BLaER1 treated with 17β-estradiol and CSF1 and Interleukin-3, amounts not matched to agents 10 nM and 100 nM (cell line): ENCODE data around the gene EIF4G3.
"Not testable (repeated sequence)": the region's sequence is repeated elsewhere in the genome, so short reads cannot be mapped to it uniquely, and the experiment has no call there.

ENCODE experiments used
- H3K27ac ChIP-seq, 11 experiments: shearing (Covaris generic); formaldehyde crosslinking; 2 replicates each; pipeline ENCODE4 v1.8.1; 2022
- H3K27me3 ChIP-seq, 11 experiments: shearing (Covaris generic); formaldehyde crosslinking; 2 replicates each; pipeline ENCODE4 v1.8.1; 2022
- H3K36me3 ChIP-seq, 11 experiments: shearing (Covaris generic); formaldehyde crosslinking; 2 replicates each; pipeline ENCODE4 v1.8.1; 2022
- H3K4me1 ChIP-seq, 10 experiments: shearing (Covaris generic); formaldehyde crosslinking; 2 replicates each; pipeline ENCODE4 v1.8.1; 2022
- H3K4me2 ChIP-seq, 11 experiments: shearing (Covaris generic); formaldehyde crosslinking; 2 replicates each; pipeline ENCODE4 v1.8.1; 2022
- H3K4me3 ChIP-seq, 10 experiments: shearing (Covaris generic); formaldehyde crosslinking; 2 replicates each; pipeline ENCODE4 v1.8.1; 2022
- H3K9ac ChIP-seq, 11 experiments: shearing (Covaris generic); formaldehyde crosslinking; 2 replicates each; pipeline ENCODE4 v1.8.1; 2022
- H3K9me3 ChIP-seq, 11 experiments: shearing (Covaris generic); formaldehyde crosslinking; replicated peaks in 1 of 11; 2 replicates each; pipeline ENCODE4 v1.8.1; 2022
- H4K20me1 ChIP-seq, 11 experiments: shearing (Covaris generic); formaldehyde crosslinking; 2 replicates each; pipeline ENCODE4 v1.8.1; 2022
- Cebpa-rat ChIP-seq, 11 experiments: shearing (Covaris generic); IDR thresholded peaks; 2 replicates each; pipeline ENCODE4 v1.8.1; 2022

The EIF4G3 gene

GRCh38 chr1:21189421-21189820, 12.7 kb upstream of the EIF4G3 start:
- Histone ChIP-seq H3K4me2 (no peak overlapping the region), H3K9me3 (peaks cover 0 to 4% (median 0%) of the 10 kb centered on the region in 11 experiments; a peak in 2 of 22 replicates), H3K36me3 (no peaks in the 10 kb centered on the region), H3K27ac (no peak overlapping the region), H3K4me1 (peaks cover 5 to 27% (median 9%) of the 10 kb centered on the region in 10 experiments), H3K4me3 (no peak overlapping the region), H4K20me1 (no peaks in the 10 kb centered on the region), H3K27me3 (no peaks in the 10 kb centered on the region), H3K9ac (no peak overlapping the region)
- TF ChIP-seq Cebpa-rat (IDR thresholded peaks at IDR 0.05): no peak

GRCh38 chr1:21188235-21188634, 11.5 kb upstream of the EIF4G3 start:
- H3K4me1 ChIP-seq: peaks cover 16 to 39% (median 20%) of the 10 kb centered on the region in 10 experiments
- H3K36me3 ChIP-seq: no peaks in the 10 kb centered on the region
- H3K4me3 ChIP-seq: no peak overlapping the region
- H3K9me3 ChIP-seq: peaks cover 0 to 4% (median 0%) of the 10 kb centered on the region in 11 experiments; a peak in 2 of 22 replicates
- H3K27me3 ChIP-seq: no peaks in the 10 kb centered on the region
- H3K27ac ChIP-seq: no peak overlapping the region
- no peak for TF ChIP-seq Cebpa-rat (IDR thresholded peaks at IDR 0.05)
- no peak overlapping the region for H3K9ac ChIP-seq
- no peak overlapping the region for H3K4me2 ChIP-seq
- H4K20me1 ChIP-seq: no peaks in the 10 kb centered on the region

- no peak overlapping the region for H3K27ac ChIP-seq
- no peaks in the 10 kb centered on the region for H4K20me1 ChIP-seq
- peaks cover 0 to 4% (median 0%) of the 10 kb centered on the region in 11 experiments; a peak in 2 of 22 replicates for H3K9me3 ChIP-seq
- H3K4me2 ChIP-seq: peak overlapping the region in 7 of 11 experiments; percentile 56 to 85 (median 75); a peak in 11 of 22 replicates
- H3K4me1 ChIP-seq: peaks cover 16 to 49% (median 29%) of the 10 kb centered on the region in 10 experiments
- no peaks in the 10 kb centered on the region for H3K36me3 ChIP-seq
- TF ChIP-seq Cebpa-rat (IDR thresholded peaks at IDR 0.05): no peak
- H3K27me3 ChIP-seq: no peaks in the 10 kb centered on the region
- no peak overlapping the region for H3K4me3 ChIP-seq
- H3K9ac ChIP-seq: no peak overlapping the region
These were observed 8.6 kb upstream of the EIF4G3 start for GRCh38 chr1:21185221-21185731.

DNA sequence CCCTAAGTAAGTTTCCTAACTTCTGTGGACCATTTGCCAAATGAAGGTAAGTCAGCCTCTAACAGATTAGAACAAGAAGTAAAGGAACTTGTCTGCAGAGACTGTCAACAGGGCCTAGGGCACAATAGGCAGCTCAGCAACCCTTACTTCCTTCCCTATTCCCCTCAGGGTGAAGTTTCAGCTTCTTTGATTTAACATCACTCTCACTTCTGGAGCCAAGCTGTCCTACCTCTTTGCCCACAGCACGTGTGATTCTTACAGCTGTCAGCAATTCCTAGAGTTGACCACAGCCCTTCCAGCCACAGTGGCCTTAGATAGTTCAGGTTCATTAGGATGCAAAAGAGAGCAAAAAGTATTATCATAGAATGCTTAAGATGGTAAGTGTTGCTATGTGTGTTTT, 7.6 kb upstream of the EIF4G3 start:
- Histone ChIP-seq H3K27me3 (no peaks in the 10 kb centered on the region), H3K9me3 (peaks cover 0 to 4% (median 0%) of the 10 kb centered on the region in 11 experiments; a peak in 2 of 22 replicates), H3K4me1 (peaks cover 16 to 48% (median 29%) of the 10 kb centered on the region in 10 experiments), H3K9ac (peak overlapping the region in 1 of 11 experiments; percentile 3; a peak in 2 of 22 replicates), H3K4me2 (peak overlapping the region; percentile 45 to 85 (median 70)), H4K20me1 (no peaks in the 10 kb centered on the region), H3K4me3 (no peak overlapping the region), H3K27ac (peak overlapping the region in 4 of 11 experiments; percentile 19 to 68 (median 49); a peak in 7 of 22 replicates), H3K36me3 (no peaks in the 10 kb centered on the region)
- TF ChIP-seq Cebpa-rat (IDR thresholded peaks at IDR 0.05): no peak

DNA sequence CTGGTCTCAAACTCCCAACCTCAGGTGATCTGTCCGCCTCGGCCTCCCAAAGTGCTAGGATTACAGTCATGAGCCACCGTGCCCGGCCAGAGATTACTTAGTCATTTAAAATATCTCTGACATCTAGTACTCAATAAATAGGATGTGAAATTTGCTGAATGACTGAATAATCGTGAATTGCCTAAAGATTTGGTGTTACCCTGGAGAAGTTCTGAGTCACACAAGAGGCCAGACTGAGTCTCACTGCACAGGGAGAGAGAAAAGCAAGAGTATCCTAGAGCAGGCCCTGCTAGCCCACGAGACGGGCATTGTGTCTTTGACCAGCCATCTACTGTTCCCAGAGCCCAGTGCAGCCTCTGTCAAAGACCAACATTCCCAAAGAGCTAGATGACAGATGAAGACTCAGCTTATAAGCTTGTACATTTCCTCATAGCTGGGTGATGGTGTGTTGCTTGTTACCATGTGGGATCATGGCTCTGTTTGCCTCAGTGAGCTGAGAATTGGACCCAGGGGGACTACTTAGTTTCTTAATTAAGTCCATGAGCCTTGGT, 5.6 kb upstream of the EIF4G3 start:
- Histone ChIP-seq H3K4me2 (peak overlapping the region in 4 of 11 experiments; percentile 73 to 85 (median 81); a peak in 7 of 22 replicates), H3K9ac (0 out of 22 replicates have a peak overlapping the region, but pooled peaks of 3 of the 11 experiments have one; percentile 2 to 30 (median 20)), H3K27ac (peak overlapping the region in 4 of 11 experiments; percentile 32 to 68 (median 41); a peak in 7 of 22 replicates), H3K27me3 (no peaks in the 10 kb centered on the region), H3K36me3 (no peaks in the 10 kb centered on the region), H3K9me3 (peaks cover 0 to 4% (median 0%) of the 10 kb centered on the region in 11 experiments; a peak in 2 of 22 replicates), H3K4me1 (peaks cover 19 to 48% (median 31%) of the 10 kb centered on the region in 10 experiments), H4K20me1 (no peaks in the 10 kb centered on the region), H3K4me3 (no peak overlapping the region)
- TF ChIP-seq Cebpa-rat (IDR thresholded peaks at IDR 0.05): no peak

- not testable (repeated sequence) for H3K4me2 ChIP-seq, H3K27me3 ChIP-seq, H3K4me3 ChIP-seq, H3K9ac ChIP-seq, H3K27ac ChIP-seq, H3K9me3 ChIP-seq
- Histone ChIP-seq H3K36me3 (peaks cover 2 to 13% (median 4%) of the 10 kb centered on the region in 11 experiments; a peak in 19 of 22 replicates), H3K4me1 (peaks cover 24 to 49% (median 35%) of the 10 kb centered on the region in 10 experiments), H4K20me1 (peaks cover 19 to 28% (median 26%) of the 10 kb centered on the region in 11 experiments; a peak in 21 of 22 replicates)
These were observed 1.6 kb upstream of the EIF4G3 start for GRCh38 chr1:21178271-21178670.

- no peak for TF ChIP-seq Cebpa-rat (IDR thresholded peaks at IDR 0.05)
- no peaks in the 10 kb centered on the region for H3K27me3 ChIP-seq
- H3K27ac ChIP-seq: peak overlapping the region; percentile 79 to 96 (median 95)
- H3K9me3 ChIP-seq: no peaks in the 10 kb centered on the region
- H4K20me1 ChIP-seq: peaks cover 43 to 52% (median 49%) of the 10 kb centered on the region in 11 experiments
- peak overlapping the region; percentile 76 to 99 (median 96) for H3K4me3 ChIP-seq
- H3K36me3 ChIP-seq: peaks cover 7 to 37% (median 19%) of the 10 kb centered on the region in 11 experiments; a peak in 19 of 22 replicates
- peak overlapping the region; percentile 82 to 98 (median 96) for H3K4me2 ChIP-seq
- peak overlapping the region; percentile 89 to 96 (median 95) for H3K9ac ChIP-seq
- peaks cover 25 to 44% (median 36%) of the 10 kb centered on the region in 10 experiments for H3K4me1 ChIP-seq
These were observed 771 bp downstream of the EIF4G3 start for GRCh38 chr1:21175670-21176581.

- Histone ChIP-seq H3K36me3 (peaks cover 12 to 43% (median 25%) of the 10 kb centered on the region in 11 experiments), H3K27ac (peak overlapping the region; percentile 79 to 96 (median 95)), H3K4me2 (peak overlapping the region; percentile 82 to 98 (median 96)), H3K4me3 (peak overlapping the region; percentile 76 to 99 (median 96)), H3K27me3 (no peaks in the 10 kb centered on the region), H3K9ac (peak overlapping the region; percentile 89 to 96 (median 95)), H3K4me1 (peaks cover 25 to 43% (median 35%) of the 10 kb centered on the region in 10 experiments), H3K9me3 (no peaks in the 10 kb centered on the region), H4K20me1 (peaks cover 49 to 58% (median 56%) of the 10 kb centered on the region in 11 experiments)
- TF ChIP-seq Cebpa-rat (IDR thresholded peaks at IDR 0.05): no peak
These were observed 1.4 kb downstream of the EIF4G3 start for GRCh38 chr1:21175324-21175669.
